K562 (cell line): ENCODE measurements around the gene WDR18. TPM values are rescaled to one million over a fixed set of nuclear protein-coding genes. Genes with fewer than 3 reads are reported as not detected.

Source experiments
- ARID2 ChIP-seq: fragments of 450-650 bp; IDR thresholded peaks from 2 replicates; pipeline ENCODE4 v1.6.1; 2017; ENCODE audit warnings: antibody characterized with exemption, mild to moderate bottlenecking
- BCL6 ChIP-seq: fragments of 250-450 bp; sonication (Bioruptor Pico); IDR thresholded peaks from 2 replicates; pipeline ENCODE4 v1.4.0; 2020
- CHAMP1 ChIP-seq: fragments of 450-650 bp; IDR thresholded peaks from 2 replicates; pipeline ENCODE4 v1.6.1; 2016; ENCODE audit warnings: mild to moderate bottlenecking
- CHCHD3 ChIP-seq: fragments of 250-450 bp; sonication (Bioruptor Pico); IDR thresholded peaks from 2 replicates; pipeline ENCODE4 v2.1.2; 2022; ENCODE audit warnings: mild to moderate bottlenecking
- DACH1 ChIP-seq: fragments of 450-650 bp; IDR thresholded peaks from 2 replicates; pipeline ENCODE4 v1.6.1; 2018; ENCODE audit not compliant: partially characterized antibody
- ETS2 ChIP-seq: IDR thresholded peaks from 2 replicates; pipeline ENCODE4 v1.6.1; 2016; ENCODE audit warnings: borderline replicate concordance, missing genetic modification characterization, mild to moderate bottlenecking, moderate library complexity, missing compliant biosample characterization; ENCODE audit not compliant: poor library complexity, severe bottlenecking
- HNRNPH1 ChIP-seq: fragments of 200-400 bp; formaldehyde crosslinking; optimal IDR thresholded peaks from 2 replicates; pipeline ENCODE3; 2017; ENCODE audit warnings: low read depth, mild to moderate bottlenecking, low read length, moderate library complexity
- MBD2 ChIP-seq: sonication (generic); IDR thresholded peaks from 2 replicates; pipeline ENCODE4 v1.6.1; 2016; ENCODE audit warnings: low read depth, borderline replicate concordance
- MCM5 ChIP-seq: fragments of 450-650 bp; IDR thresholded peaks from 2 replicates; pipeline ENCODE4 v1.6.1; 2016; ENCODE audit warnings: low read depth
- MCM7 ChIP-seq, 2 experiments: fragments of 450-650 bp; IDR thresholded peaks; 2 replicates each; pipeline ENCODE4 v1.6.1; 2016 to 2018
- NFYB ChIP-seq: IDR thresholded peaks from 2 replicates; pipeline ENCODE4 v1.6.1; 2011; ENCODE audit warnings: mild to moderate bottlenecking, moderate library complexity; ENCODE audit not compliant: insufficient read length; ENCODE audit errors: extremely low read depth
- NUFIP1 ChIP-seq: fragments of 450-650 bp; IDR thresholded peaks from 2 replicates; pipeline ENCODE4 v1.6.1; 2018; ENCODE audit not compliant: partially characterized antibody
- POLR2B ChIP-seq: fragments of 450-650 bp; IDR thresholded peaks from 2 replicates; pipeline ENCODE4 v1.6.1; 2018; ENCODE audit warnings: low read depth; ENCODE audit not compliant: partially characterized antibody
- POLR3A ChIP-seq: IDR thresholded peaks from 2 replicates; pipeline ENCODE4 v1.6.1; 2011; ENCODE audit warnings: borderline replicate concordance, mild to moderate bottlenecking, moderate library complexity; ENCODE audit not compliant: insufficient read length, insufficient read depth; ENCODE audit errors: extremely low read depth
- POLR3G ChIP-seq: IDR thresholded peaks from 2 replicates; pipeline ENCODE4 v1.6.1; 2011; ENCODE audit not compliant: insufficient read length, insufficient replicate concordance; ENCODE audit errors: extremely low read depth
- TBL1XR1 ChIP-seq, 2 experiments: IDR thresholded peaks; 2 replicates each; pipeline ENCODE4 v1.6.1; 2012; ENCODE audit warnings: improper control_type of control experiment in 2 of 2, low read length in 2 of 2, mild to moderate bottlenecking in 1 of 2
- WHSC1 ChIP-seq: IDR thresholded peaks from one replicate; pipeline ENCODE4 v1.6.1; 2012; ENCODE audit warnings: low read length, control low read depth, inconsistent platforms
- ZNF146 ChIP-seq: IDR thresholded peaks from one replicate; pipeline ENCODE4 v1.6.1; 2018; ENCODE audit warnings: missing compliant biosample characterization; ENCODE audit not compliant: unreplicated experiment
- ZNF174 ChIP-seq: fragments of 250-450 bp; sonication (Bioruptor Pico); IDR thresholded peaks from 2 replicates; pipeline ENCODE4 v1.4.0; 2020; ENCODE audit warnings: mild to moderate bottlenecking
- ZNF280B ChIP-seq: fragments of 250-450 bp; sonication (Bioruptor Pico); IDR thresholded peaks from 2 replicates; pipeline ENCODE4 v1.5.1; 2021; ENCODE audit warnings: mild to moderate bottlenecking
- ZNF431 ChIP-seq: sonication (generic); formaldehyde crosslinking; IDR thresholded peaks from 2 replicates; pipeline ENCODE4 v1.8.0; 2022; ENCODE audit warnings: mild to moderate bottlenecking, missing genetic modification reagents
- polyA plus RNA-seq, 8 experiments: library from polyadenylated mRNA; depleted of rRNA in 4 of 8; stranded (reverse) in 5 of 8; unstranded in 3 of 8; fragments of >200 nt; fragmentation: Nextera tagmentation in 2 of 8; fragmentation: Illumina TruSeq in 1 of 8; extraction: Ambion mirVana in 2 of 8; extraction: Trizol in 1 of 8; gene quantifications; 2 replicates each; pipeline versions ENCODE4 v1.2.1 to v1.2.3, GENCODE V29; 2011 to 2014; ENCODE audit warnings: inconsistent platforms in 1 of 8, missing spikeins in 1 of 8
- total RNA-seq, 7 experiments: library from RNA; depleted of rRNA in 6 of 7; stranded (reverse); fragments of >200 nt in 6 of 7; fragmentation: Illumina TruSeq in 2 of 7; extraction: Trizol in 2 of 7; gene quantifications; 2 replicates each; pipeline versions ENCODE4 v1.2.1 to v1.2.3, GENCODE V29; 2011 to 2021; ENCODE audit warnings: low replicate concordance in 1 of 7
- TF ChIP-seq, protein P1 (sequence below): sonication (generic); formaldehyde crosslinking; IDR thresholded peaks from 2 replicates; pipeline ENCODE4 v1.8.1; 2022; ENCODE audit warnings: missing genetic modification reagents
- TF ChIP-seq, protein P2 (sequence below): fragments of 250-450 bp; sonication (Bioruptor Pico); IDR thresholded peaks from 2 replicates; pipeline ENCODE4 v1.8.0; 2022; ENCODE audit warnings: moderate library complexity, mild to moderate bottlenecking, inconsistent platforms

The WDR18 gene
- total and polyA plus RNA-seq, 9 of the 15 experiments (the other 6 are each of a cell fraction or from before 2014, with no cell fraction given) = 0.65 to 181 (median 30.1) TPM

GRCh38 chr19:1041835-1042685 lies 57.9 kb downstream of the WDR18 start (continued):
- TF ChIP-seq MBD2 (peak; percentile 26; the same call in 1 of the 2 replicates), ZNF280B (CRISPR knock-in tag) (no peak), ZNF146 (CRISPR knock-in tag) (peak; percentile 3), CHCHD3 (no peak), BCL6 (CRISPR knock-in tag) (no peak), MCM7 (IDR thresholded peaks at IDR 0.05) (no peak), ETS2 (tag) (no peak), ARID2 (no peak), DACH1 (peak; percentile 47), POLR3A (no peak), MCM5 (no peak), POLR2B (peak; percentile 39), TBL1XR1 (IDR thresholded peaks at IDR 0.05; ENCODE audit: low read length in 2 of 2) (peak in 1 of 2 experiments; percentile 60; a peak in 2 of 4 replicates), ZNF431 (CRISPR knock-in tag) (no peak), CHAMP1 (no peak), WHSC1 (no peak), NFYB (no peak), NUFIP1 (no peak), HNRNPH1 (no peak), POLR3G (no peak), ZNF174 (CRISPR knock-in tag) (no peak)
- TF ChIP-seq, protein P1, sequence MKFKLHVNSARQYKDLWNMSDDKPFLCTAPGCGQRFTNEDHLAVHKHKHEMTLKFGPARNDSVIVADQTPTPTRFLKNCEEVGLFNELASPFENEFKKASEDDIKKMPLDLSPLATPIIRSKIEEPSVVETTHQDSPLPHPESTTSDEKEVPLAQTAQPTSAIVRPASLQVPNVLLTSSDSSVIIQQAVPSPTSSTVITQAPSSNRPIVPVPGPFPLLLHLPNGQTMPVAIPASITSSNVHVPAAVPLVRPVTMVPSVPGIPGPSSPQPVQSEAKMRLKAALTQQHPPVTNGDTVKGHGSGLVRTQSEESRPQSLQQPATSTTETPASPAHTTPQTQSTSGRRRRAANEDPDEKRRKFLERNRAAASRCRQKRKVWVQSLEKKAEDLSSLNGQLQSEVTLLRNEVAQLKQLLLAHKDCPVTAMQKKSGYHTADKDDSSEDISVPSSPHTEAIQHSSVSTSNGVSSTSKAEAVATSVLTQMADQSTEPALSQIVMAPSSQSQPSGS (CRISPR knock-in tag) = no peak
- TF ChIP-seq, protein P2, sequence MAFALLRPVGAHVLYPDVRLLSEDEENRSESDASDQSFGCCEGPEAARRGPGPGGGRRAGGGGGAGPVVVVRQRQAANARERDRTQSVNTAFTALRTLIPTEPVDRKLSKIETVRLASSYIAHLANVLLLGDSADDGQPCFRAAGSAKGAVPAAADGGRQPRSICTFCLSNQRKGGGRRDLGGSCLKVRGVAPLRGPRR (CRISPR knock-in tag) = no peak
